NB4 (cell line): ENCODE measurements around the gene OSTN.

Source experiments
- POLR2A ChIP-seq: IDR thresholded peaks from 2 replicates; pipeline ENCODE4 v1.6.1; 2011; ENCODE audit warnings: mild to moderate bottlenecking; ENCODE audit not compliant: insufficient read length; ENCODE audit errors: extremely low read depth
- TF ChIP-seq, protein P1 (sequence below): IDR thresholded peaks from one replicate; pipeline ENCODE4 v1.5.1; 2012; ENCODE audit warnings: low read depth, low read length

DNA sequence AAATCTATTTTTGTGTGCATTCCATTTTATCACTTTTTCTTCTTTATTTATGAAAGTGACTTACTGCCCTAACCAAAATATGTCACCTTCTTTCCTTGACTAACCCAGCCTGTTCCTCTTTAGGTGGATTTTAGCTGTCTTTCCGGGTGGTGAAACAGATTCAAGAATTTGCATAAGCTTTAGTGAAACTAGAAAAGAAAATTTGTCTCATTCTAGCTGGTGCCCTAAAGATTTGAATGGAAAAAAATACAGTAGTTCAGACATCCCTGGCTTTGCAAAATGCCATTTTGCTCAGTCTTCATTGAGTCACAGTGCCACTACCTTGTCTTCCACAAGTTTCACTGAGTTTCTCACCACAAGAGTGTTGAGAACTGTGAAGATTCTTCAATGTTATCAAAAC lies 102.0 kb downstream of the OSTN start:
- TF ChIP-seq, protein P1, sequence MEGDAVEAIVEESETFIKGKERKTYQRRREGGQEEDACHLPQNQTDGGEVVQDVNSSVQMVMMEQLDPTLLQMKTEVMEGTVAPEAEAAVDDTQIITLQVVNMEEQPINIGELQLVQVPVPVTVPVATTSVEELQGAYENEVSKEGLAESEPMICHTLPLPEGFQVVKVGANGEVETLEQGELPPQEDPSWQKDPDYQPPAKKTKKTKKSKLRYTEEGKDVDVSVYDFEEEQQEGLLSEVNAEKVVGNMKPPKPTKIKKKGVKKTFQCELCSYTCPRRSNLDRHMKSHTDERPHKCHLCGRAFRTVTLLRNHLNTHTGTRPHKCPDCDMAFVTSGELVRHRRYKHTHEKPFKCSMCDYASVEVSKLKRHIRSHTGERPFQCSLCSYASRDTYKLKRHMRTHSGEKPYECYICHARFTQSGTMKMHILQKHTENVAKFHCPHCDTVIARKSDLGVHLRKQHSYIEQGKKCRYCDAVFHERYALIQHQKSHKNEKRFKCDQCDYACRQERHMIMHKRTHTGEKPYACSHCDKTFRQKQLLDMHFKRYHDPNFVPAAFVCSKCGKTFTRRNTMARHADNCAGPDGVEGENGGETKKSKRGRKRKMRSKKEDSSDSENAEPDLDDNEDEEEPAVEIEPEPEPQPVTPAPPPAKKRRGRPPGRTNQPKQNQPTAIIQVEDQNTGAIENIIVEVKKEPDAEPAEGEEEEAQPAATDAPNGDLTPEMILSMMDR, result no peak
- TF ChIP-seq POLR2A, result no peak
